CD4-positive, alpha-beta T cell treated with Interleukin-15 for 1 hour (primary cell): ENCODE measurements around the gene RNF186.
"Not testable (repeated sequence)": the region's sequence is repeated elsewhere in the genome, so short reads cannot be mapped to it uniquely, and the experiment has no call there.

ENCODE experiments used
- DNase-seq: peaks from one replicate; pipeline ENCODE4 v3.0.0-alpha.2; 2020

The RNF186 gene

DNA sequence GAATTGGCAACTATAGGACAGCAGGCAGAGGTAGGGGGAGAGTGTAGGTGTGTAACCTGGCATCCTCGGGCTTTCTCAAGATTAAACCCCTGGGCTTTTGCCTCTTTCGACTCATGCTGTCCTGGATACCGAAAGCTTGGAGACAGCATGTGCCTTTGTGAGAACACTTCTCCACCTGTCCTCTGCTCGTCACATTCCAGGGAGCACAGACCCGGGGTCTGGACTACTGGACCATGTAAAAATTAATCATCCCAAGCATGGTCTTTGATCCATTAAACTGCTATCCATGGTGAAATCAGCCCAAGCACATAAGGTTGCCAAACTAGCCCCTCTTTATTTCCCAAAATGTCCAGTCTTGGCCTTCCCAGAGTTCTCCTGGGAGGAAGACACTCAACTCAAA, 9.0 kb upstream of the RNF186 start:
- no peak for DNase-seq

DNA sequence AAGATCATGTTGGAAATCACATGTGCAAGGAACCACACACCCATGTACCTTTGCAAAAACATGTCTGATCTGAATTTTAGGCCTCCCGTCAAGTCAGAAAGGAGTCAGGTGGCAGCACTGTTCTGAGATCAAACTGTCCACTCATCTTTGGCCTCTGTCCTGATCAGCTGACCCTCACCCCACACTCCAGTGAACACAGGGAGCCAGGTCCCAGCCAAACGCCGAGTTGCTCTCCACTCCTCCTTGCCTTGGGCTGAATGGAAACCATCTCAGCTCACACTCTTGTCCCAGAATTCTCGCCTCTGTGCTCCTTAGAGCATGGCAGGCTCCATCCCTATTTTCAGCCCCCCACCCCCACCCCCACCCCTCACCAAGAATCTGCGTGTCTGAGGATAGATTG, 4.6 kb upstream of the RNF186 start:
- no peak for DNase-seq

DNA sequence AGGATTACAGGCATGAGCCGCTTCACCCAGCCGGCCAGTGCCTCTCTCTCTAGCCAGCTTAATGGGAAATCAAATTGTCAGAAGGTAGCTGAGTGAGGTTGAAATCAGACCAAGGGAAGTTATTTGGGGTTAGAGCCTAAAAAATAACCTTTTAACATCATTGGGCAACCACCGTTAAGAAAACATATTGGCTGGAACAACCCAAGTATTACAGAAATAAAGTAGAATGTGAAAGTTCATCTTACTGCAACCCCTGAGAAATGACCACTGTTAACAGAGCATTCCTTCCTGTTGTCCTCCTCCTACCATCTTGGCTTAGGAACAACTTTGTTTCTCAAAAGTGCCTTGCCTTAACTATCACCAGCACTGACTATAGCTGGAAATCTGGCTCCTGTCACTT, 3.2 kb upstream of the RNF186 start:
- no peak for DNase-seq

DNA sequence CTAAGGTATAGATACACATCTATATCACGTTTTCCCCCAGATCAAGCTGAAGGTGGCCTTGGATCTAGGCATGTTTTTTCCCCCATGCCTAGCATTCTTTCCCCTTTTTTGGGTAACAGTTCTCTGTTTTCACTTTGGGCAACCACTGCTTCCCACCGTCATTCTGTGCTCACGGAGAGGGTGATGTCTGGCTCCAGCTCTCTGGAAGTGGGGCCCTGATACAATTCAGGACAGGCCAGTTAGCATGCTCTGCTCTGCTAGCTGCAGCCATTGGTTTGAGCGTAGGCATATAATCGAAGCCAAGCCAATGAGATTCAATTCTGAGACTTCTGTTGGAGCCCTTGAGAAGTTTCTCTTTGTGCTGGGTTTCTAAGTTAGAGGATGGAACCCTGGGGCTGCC, 2.1 kb upstream of the RNF186 start:
- DNase-seq, result no peak

DNA sequence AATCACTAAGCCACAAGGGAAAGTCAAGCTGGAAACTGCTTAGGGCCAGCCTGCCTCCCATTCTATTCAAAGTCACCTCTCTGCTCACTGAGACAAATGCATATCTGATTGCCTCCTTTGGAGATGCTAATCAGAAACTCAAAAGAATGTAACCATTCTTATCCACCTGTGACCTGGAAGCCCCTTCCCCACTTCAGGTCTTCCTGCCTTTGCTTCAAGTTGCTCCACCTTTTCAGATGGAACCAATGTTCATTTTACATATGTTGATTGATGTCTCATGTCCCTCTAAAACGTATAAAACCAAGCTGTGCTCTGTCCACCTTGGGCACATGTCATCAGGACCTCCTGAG, 1.6 kb upstream of the RNF186 start:
- DNase-seq, result not testable (repeated sequence)

DNA sequence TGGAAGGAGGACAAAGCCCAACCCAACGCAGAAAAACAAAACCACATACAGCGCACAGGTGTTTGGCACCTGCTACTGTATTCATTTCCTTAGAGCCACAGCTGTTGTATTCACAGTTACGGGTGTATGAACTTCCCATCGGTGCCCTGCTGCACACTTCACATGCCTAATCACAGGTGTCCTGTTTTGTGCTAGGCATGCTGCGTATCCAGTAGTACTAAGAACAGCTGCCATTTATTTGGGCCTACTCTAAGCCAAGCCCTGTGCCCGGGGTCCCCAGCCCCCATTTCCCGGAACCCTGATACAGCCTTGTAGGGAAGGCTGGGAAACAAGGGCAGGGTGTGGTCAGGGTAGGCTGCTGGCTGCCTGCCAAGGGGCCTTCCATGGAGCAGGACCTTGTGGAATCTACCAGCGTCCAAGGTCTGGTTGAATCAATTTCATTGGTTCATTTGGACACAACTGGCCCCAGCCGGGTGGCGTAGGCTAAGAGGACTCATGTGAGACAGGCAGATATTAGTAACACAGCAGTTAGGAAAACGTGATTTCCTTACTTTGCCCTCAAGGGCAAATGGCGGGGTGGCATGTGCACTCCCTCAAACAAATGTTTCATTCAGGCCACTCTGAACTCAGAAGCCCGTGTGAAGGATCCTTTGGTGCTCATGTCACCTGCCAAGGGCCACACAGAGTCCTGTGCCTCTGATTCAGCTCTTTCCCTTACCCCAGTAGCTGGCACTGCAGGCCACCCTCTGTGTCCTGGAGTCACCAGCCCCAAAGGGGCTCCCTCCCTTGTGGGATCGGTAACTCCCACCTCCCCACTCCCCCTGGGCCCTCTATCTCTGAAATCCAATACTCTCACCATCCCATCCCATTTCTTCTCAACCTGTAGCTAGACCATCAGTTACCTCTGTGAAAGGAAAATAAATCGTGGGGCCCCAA, 986 bp upstream of the RNF186 start:
- no peak for DNase-seq

DNA sequence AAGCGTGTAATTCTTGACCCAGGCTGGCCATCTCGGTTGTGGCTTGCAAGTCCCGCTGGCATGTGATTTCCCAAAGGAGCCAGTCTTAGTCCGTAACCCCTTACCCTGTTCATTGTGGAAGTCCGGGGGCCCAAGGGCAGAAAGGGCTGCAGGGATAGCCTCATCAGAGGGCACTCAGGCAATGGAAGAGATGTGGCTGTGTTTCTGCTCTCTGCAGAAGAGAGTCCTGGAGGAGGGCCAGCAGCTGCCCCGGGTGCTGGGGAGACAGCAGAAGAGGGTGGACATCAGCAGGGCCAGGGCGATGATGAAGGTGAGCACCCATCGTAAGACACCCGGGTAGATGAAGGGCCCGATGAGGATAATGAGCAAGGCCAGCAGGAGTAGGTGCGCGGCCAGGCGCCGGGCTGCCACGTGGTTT, 830 bp downstream of the RNF186 start:
- no peak for DNase-seq

DNA sequence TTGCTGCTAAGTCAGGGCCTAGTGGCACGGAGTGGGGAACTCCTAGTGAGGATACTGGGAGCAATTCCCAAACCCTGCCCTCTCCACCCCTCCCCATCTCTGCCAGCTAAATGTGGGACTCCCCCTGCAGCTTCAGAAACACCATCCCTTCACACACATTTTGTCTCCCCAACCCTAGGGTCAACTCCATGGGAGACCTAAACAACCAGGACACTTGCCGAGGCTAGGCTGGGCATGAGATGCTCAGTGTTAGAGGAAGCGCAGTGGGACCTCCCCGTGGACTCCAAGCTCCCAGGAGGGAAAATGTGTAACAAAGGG, 1.5 kb downstream of the RNF186 start:
- DNase-seq, result no peak

DNA sequence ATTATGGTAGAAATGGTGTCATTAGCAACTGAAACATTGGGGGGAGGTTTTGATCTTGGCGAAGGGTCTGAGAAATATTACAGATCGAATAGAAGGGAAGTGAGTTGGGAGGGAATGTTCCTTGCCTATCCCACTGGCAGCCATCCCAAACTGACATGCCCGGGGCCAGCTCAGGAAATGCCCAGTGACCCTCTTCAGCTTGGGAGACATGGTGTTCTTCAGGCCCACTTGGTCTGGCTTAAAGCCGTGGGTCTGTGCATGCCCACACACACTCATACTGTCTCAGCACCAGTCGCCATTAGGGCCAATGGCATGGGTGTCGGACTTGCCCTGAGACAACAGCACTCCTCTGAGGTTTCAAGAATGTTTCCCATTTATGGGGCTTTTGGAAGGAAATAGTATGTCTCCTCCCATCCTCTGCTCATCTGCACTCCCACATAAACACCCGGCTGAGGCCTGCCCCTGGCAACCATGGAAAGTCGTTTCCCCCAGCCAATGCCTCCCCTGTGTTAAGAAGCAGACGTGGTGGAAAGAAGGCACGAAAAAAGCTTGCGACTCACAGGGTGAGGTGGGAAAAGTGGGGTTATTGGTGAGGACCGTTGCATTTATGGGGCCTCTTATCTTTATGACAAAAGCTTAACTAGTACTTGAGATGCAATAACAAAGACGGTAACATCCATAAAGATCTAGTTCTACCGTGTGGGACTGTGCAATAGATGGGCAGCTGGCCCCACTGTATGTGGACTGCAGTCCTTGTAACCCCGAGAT, 2.0 kb downstream of the RNF186 start:
- DNase-seq, result no peak

DNA sequence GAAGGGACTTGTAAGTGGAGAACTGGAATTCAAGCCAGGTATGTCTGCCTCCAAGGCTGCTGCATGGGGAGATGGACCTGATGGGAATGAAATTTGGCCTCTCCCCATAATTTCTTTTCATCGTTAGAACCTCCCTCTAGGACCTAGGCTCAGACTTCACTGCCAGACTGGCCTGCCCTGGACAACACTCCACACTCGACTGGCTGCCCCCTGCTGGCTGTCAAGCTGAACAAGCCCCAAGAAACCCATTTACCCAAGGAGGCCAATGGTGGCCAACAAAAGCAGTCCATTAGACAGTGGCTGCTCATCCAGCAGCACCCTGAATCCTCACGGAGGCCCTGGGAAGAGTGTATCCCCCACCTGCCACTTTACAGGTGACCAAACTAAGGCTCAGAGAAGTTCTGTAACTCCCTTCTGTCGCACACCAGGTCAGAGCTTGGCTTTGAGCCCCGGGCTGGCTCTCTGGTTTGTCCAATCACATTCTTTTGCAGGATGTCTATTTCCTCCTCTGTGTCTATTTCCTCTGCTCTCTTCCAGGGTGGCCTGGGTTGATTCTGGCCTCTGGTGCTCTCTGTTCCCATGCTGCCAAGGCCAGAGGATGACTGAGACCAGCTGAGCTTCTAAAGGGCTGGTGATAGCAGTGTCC, 3.8 kb downstream of the RNF186 start:
- peak; percentile 40 for DNase-seq

DNA sequence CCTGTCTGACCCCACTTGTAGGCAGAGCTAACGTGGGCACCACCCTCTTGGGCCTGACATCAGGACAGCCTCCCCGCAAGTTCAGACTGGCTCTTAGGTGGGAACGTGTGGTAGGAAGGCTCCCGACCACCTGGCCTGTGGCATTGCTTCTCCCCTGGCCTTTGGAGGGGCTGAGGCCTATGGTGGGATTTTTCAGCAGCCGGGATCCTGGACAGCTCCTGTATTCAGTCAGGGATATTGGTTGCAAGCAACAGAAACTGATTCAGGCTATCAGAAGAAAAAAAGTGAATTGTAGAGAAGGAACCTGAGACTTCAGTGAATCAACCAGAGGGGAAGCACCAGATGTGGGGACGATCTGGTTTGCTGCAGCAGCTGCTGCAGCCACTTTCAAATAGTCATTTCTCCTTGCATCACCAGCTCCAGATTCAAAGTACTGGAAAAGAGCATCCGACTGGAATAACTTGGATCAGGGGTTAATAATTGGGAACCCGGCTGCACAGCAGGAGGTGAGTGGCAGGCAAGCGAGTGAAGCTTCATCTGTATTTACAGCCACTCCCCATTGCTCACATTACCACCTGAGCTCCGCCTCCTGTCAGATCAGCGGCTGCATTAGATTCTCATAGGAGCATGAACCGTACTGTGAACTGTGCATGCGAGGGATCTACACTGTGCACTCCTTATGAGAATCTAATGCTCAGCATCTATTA, 5.9 kb downstream of the RNF186 start:
- DNase-seq, result no peak

DNA sequence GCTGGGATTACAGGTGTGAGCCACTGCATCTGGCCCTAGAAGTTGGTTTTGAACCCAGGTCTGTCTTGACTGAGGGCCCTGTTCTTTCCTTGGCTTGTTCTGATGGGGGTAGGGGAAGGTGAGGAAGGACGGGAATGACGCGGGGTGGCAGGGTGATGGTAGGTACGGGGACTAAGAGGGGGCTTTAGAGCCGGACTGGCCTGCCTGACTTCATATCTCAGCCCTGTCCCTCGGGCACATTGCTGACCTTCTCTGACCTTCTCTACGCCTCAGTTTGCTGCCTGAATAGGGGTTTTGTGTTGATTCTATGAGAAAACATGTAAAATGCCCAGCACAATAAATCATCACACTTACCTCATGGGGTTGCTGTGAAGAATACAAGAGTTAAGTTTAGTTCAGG, 6.7 kb downstream of the RNF186 start:
- DNase-seq, result no peak

DNA sequence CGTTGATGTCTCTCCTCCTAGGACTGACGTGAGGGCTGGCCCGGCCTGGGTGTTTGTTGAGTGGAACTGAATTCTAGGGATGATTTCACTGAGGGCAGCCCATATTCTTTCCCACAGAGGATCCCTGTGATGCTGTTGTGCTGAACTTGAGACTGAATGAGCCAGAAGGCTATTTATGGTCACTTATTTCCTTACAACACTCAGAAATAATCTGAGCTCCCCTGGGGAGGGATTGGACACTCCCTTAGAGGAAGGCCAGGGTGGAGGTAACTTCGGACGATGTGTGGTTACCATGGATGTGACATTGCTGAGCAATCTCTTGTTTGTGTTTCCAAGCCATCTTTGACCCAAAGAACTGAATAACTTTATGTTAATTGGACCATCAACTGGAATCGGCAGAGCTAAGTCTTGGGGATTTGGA, 10.2 kb downstream of the RNF186 start:
- no peak for DNase-seq

DNA sequence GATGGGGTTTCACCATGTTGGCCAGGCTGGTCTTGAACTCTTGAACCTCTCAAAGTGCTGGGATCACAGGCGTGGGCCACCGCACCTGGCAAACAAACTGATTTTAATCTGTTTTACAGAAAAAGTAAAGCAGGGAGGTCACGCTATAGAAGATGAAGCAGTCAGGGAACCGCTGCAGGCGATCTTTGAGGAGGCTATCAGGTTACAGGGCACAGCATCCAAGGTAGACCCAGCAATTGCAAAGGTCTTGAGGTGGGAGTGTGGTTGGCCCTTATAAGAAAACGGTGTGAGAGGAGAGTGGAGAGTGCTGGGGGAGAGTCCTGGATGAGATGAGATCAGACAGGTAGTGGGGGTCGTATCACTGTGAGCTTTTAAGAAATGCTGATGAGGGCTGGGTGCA, 12.8 kb downstream of the RNF186 start:
- DNase-seq, result no peak

DNA sequence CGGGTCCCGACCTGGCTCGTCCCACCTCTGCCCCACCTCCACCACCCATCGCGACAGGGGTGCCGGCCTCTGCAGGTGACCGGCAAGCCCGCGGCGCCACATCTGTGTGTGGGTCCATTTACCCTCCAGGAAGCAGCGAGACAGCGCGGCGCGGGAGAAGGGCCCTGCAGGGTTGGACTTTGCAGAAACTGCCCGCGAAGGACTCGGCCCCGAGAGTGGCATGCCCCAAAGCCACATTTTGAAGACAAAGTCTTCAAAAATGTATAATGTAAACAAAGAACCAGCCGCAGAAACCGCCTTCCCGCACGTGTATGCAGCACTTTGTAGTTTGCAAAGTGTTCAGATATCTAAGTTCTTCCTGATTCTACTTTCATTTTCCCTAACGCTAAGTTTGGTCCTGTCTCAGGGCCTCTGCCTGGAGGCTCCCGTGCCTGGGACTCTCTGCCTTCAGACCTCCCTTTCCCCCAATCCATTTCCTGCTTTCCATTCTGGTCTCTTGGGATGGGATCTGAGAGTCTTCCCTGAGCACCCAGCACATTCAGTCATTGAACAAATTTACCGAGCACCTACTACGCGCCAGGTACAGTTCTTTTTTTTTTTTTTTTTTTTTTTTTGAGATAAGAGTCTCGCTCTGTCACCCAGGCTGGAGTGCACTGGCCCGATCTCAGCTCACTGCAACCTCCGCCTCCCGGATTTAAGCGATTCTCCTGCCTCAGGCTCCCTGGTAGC, 14.8 kb downstream of the RNF186 start:
- DNase-seq, result peak; percentile 18

DNA sequence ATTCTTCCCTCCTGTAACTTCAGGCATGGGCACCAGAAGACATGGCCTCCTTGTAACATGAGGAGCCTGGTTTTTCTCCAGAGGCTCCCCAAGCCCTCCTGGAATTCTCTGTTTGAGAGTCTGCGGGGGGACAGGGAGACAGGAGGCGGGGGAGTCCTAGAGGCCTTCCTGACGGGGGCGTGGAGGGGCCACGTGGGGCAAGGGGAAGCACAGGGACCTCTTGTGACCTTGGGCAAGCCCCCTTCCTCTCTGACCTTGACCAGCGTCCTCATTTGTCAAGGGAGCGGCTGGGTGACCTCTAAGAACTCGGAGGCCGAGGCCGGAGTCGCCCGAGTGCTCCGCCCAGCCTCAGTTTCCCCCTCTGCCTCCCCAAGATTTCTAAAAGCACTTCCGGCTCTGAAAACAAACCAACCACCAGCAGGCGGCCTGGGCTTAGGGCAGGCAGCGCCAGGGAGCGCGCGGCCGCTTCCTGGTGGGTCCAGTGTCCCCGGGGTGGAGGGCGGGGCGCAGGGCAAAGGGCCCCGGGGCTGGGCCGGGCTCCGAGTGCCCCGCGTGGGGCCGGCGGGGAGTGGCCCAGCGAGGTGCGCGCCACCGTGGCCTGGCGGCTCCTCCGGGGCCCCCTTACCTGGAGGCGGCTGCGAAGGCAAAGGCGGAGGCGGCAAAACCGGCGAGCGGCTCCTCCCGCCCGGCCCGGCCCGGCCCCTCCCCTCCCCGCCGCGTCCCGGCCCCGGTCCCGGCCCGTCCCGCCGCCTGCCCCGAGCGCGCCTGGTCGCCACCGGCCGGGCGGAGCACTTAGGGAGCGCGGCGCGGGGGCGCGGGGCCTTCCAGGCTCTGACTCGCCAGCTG, 15.6 kb downstream of the RNF186 start, which contains the start of gene TMCO4:
Gene TMCO4, minus strand, starts transcription at position 687 of the 846 bp plus-strand sequence. CDS start 19,158 bp downstream, outside the sequence.
- peak; percentile 38 for DNase-seq

DNA sequence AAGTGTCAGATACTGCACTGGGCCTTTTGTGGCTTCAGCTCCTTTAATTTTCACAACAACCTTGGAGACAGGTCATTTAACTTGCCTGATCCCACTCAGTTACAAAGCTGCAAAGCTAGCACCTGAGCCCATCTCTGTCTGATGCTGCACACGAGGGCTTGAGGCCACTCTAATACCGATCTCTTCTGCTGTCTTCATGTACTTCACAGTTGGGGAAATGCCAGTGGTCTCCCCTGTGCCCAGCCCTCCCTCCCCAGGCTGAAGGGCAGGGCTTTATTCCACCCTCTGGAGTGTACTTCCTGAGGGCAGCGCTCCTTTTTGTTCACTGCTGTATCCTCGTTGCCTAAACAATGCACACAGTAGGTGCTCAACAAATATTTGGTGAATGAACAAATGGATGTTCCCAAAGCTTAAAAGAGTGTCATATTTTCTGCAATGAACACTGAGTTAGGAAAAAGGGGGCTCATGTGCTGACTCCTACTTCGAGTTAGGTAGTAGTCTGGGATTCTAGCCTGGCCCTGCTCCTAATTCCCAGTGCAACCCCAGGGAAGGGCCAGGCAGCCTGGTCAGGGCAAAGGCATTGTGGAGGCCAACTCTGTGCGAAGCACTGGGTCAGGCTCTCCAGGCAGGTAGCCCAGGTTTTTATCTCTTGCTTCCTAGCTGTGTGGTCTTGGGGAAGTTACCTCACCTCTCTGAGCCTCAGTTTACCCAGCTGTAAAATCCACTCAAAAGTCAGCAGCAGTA, 16.4 kb downstream of the RNF186 start:
- DNase-seq, result no peak

DNA sequence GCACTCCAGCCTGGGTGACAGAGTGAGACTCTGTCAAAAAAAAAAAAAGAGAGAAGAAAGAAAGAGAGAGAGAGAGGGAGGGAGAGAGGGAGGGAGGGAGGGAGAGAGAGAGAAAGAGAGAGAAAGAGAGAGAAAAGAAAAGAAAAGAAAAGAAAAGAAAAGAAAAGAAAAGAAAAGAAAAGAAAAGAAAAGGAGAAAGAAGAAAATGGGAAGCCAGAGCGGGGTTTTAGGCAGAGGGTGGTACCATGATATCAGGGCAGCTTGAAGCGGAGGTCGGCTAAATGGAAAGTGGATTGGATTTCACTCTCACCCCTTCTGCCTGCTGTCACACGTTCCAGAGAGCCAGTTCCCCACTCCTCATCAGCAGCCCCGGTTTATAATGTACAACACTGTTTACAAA, 17.3 kb downstream of the RNF186 start:
- DNase-seq, result no peak

DNA sequence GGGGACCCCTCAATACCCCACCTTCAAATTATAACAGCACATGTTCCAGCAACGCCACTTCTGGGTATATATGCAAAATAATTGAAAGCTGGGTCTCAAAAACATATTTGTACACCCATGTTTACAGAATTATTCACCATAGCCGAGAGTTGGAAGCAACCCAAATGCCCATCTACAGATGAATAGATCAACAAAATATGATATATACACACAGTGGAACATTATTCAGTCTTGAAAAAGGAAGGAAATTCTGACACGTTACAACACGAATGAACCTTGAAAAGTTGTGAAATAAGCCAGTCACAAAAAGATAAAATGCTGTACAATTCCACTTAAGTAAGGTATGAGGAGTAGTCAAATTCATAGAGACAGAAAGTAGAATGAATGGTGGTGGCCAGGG, 20.5 kb downstream of the RNF186 start:
- no peak for DNase-seq

DNA sequence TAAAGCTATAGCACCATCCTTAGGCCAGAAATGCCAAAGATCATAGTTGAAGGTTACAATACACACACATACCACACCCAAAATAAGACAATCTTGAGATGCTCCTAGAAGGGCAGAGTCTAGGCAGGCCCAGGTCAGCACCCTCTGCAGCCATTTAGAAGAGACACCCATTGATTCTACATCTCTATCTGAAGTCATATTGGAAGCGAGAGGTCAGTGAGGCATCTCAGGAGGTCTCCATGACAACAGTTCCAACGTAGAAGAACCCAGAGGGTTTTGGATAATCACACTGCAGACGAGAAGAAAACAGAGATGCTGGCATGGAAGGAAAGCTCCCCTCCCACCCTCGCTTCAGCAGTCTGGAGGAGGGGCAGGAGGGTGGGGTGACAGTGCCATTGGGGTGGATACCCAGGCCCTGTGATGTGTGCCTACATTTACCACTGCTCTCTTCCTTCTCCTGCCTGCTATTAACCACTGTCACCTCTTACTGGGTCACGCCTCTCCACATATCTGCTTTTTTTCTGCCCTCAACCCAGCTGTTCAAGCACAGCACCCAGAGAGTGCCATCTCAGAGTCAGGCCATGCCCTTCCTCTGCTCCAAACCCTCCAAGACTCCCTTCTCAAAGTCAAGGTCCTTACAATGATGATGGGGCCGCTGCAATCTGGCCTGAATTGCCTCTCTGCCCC, 21.6 kb downstream of the RNF186 start:
- DNase-seq, result no peak
